ENCODE data around the gene TIGD7.

The TIGD7 gene

GRCh38 chr16:3304370-3304769 lies 860 bp downstream of the TIGD7 start:
- in situ Hi-C loops (cut with HindIII; ENCODE audit: low sequenced_read_pairs) = no loop called here
- TF ChIP-seq CTCF (IDR thresholded peaks at IDR 0.05; ENCODE audit: low read depth, low read length) = no peak
- no peak for DNase-seq (ENCODE audit: low read depth, low spot score)
- H3K4me3 ChIP-seq (ENCODE audit: low read depth, low read length) = peak overlapping the region; percentile 72

GRCh38 chr16:3295783-3296182 lies 9.4 kb downstream of the TIGD7 start:
- no peak for DNase-seq (ENCODE audit: low read depth, low spot score)
- in situ Hi-C loops (cut with HindIII; ENCODE audit: low sequenced_read_pairs) = no loop called here
- TF ChIP-seq CTCF (IDR thresholded peaks at IDR 0.05; ENCODE audit: low read depth, low read length) = no peak
- H3K4me3 ChIP-seq (ENCODE audit: low read depth, low read length) = no peak overlapping the region

- DNase-seq (ENCODE audit: low read depth, low spot score) = no peak
- in situ Hi-C loops (cut with HindIII; ENCODE audit: low sequenced_read_pairs) = no loop called here
- no peak for TF ChIP-seq CTCF (IDR thresholded peaks at IDR 0.05; ENCODE audit: low read depth, low read length)
- H3K4me3 ChIP-seq (ENCODE audit: low read depth, low read length) = no peak overlapping the region
These were observed 10.0 kb downstream of the TIGD7 start for GRCh38 chr16:3295209-3295608.

GRCh38 chr16:3292604-3293003 lies 12.6 kb downstream of the TIGD7 start:
- DNase-seq (ENCODE audit: low read depth, low spot score) = no peak
- no peak overlapping the region for H3K4me3 ChIP-seq (ENCODE audit: low read depth, low read length)
- TF ChIP-seq CTCF (IDR thresholded peaks at IDR 0.05; ENCODE audit: low read depth, low read length) = no peak
- in situ Hi-C loops (cut with HindIII; ENCODE audit: low sequenced_read_pairs) = no loop called here

GRCh38 chr16:3289998-3290673 lies 15.1 kb downstream of the TIGD7 start:
- H3K4me3 ChIP-seq (ENCODE audit: low read depth, low read length) = no peak overlapping the region
- DNase-seq (ENCODE audit: low read depth, low spot score) = no peak
- in situ Hi-C loops (cut with HindIII; ENCODE audit: low sequenced_read_pairs) = no loop called here
- TF ChIP-seq CTCF (IDR thresholded peaks at IDR 0.05; ENCODE audit: low read depth, low read length) = no peak

GRCh38 chr16:3285131-3285530 lies 20.1 kb downstream of the TIGD7 start:
- DNase-seq (ENCODE audit: low read depth, low spot score) = no peak
- TF ChIP-seq CTCF (IDR thresholded peaks at IDR 0.05; ENCODE audit: low read depth, low read length) = no peak
- peak overlapping the region; percentile 98 for H3K4me3 ChIP-seq (ENCODE audit: low read depth, low read length)

More at GRCh38 chr16:3285131-3285530, 20.1 kb downstream of the TIGD7 start:
- in situ Hi-C loops (cut with HindIII; ENCODE audit: low sequenced_read_pairs) = no loop called here

All from astrocyte of the spinal cord (primary cell).